GM23248 (cell line): ENCODE results near the gene SLC35F3.

Source experiments
- EZH2 ChIP-seq: fragments of 200-600 bp; sonication (generic); IDR thresholded peaks from 2 replicates; pipeline ENCODE4 v1.6.1; 2018; ENCODE audit warnings: antibody characterized with exemption, mild to moderate bottlenecking; ENCODE audit not compliant: insufficient read depth, poor library complexity, severe bottlenecking
- EZH2phosphoT487 ChIP-seq: fragments of 200-600 bp; sonication (generic); IDR thresholded peaks from 2 replicates; pipeline ENCODE4 v1.6.1; 2018; ENCODE audit warnings: antibody characterized with exemption, moderate library complexity, mild to moderate bottlenecking, low read depth; ENCODE audit not compliant: insufficient read depth

DNA sequence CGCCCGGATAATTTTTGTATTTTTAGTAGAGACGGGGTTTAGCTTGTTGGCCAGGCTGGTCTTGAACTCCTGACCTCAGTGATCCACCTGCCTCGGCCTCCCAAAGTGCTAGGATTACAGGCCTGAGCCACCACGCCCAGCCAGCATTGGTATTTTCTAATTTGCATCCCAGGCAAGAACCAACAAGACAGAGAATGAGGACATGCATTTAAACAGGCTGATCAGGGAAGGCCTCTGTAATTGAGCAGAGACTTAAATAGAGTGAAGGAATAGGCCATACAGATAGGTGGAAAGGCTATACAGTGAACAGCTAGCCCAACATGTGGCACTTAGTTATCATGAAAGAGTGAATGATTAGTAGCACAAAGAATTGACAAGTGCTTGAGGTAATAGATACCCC, 230.4 kb downstream of the SLC35F3 start:
- TF ChIP-seq EZH2phosphoT487 (no peak), EZH2 (no peak)
